SK-N-MC (cell line): ENCODE measurements around the gene BICD2.
A peak's percentile ranks its signal among the peaks of the same experiment; 100 is the strongest.

ENCODE experiments used
- DNase-seq: peaks from one replicate; pipeline ENCODE4 v3.0.0-alpha.2; 2011; ENCODE audit warnings: low read depth, low spot score
- H3K27ac ChIP-seq: fragments of 200-600 bp; sonication (generic); 2 replicates; pipeline ENCODE4 v1.5.1; 2016; ENCODE audit warnings: mixed run types
- H3K36me3 ChIP-seq: fragments of 200-600 bp; sonication (generic); 2 replicates; pipeline ENCODE4 v1.6.1; 2017; ENCODE audit warnings: antibody characterized with exemption, low read length, mixed read lengths; ENCODE audit not compliant: insufficient read depth
- H3K4me3 ChIP-seq: fragments of 200-600 bp; sonication (generic); 2 replicates; pipeline ENCODE4 v1.5.1; 2016
- H3K9ac ChIP-seq: fragments of 200-600 bp; sonication (generic); 2 replicates; pipeline ENCODE4 v1.8.0; 2017; ENCODE audit warnings: mixed run types, mixed read lengths; ENCODE audit not compliant: insufficient read length
- H3K9me3 ChIP-seq: fragments of 200-600 bp; sonication (generic); 2 replicates; pipeline ENCODE4 v1.6.1; 2017; ENCODE audit warnings: low read depth, mild to moderate bottlenecking, antibody characterized with exemption, low read length, moderate library complexity, mixed read lengths
- EZH2 ChIP-seq: fragments of 200-600 bp; sonication (generic); IDR thresholded peaks from one replicate; pipeline ENCODE4 v1.6.1; 2017; ENCODE audit warnings: antibody characterized with exemption
- FOXP2 ChIP-seq: optimal IDR thresholded peaks from 2 replicates; pipeline ENCODE3; 2011; ENCODE audit warnings: mild to moderate bottlenecking, moderate library complexity; ENCODE audit not compliant: insufficient read depth; ENCODE audit errors: extremely low read length, control extremely low read depth
- POLR2AphosphoS5 ChIP-seq: IDR thresholded peaks from 2 replicates; pipeline ENCODE4 v1.6.1; 2012; ENCODE audit warnings: mild to moderate bottlenecking, low read depth, low read length, borderline replicate concordance

BICD2 gene

GRCh38 chr9:92669527-92669889 lies 95.1 kb downstream of the BICD2 start:
- H3K9me3 ChIP-seq = no peaks in the 10 kb centered on the region
- peak overlapping the region; percentile 95 for H3K4me3 ChIP-seq
- no peaks in the 10 kb centered on the region for H3K36me3 ChIP-seq
- TF ChIP-seq POLR2AphosphoS5 (no peak), FOXP2 (no peak), EZH2 (no peak)
- H3K9ac ChIP-seq = peak overlapping the region; percentile 78
- no peak overlapping the region for H3K27ac ChIP-seq
- no peak for DNase-seq

GRCh38 chr9:92668746-92669526 lies 95.7 kb downstream of the BICD2 start:
- H3K36me3 ChIP-seq = no peaks in the 10 kb centered on the region
- H3K9ac ChIP-seq = peak overlapping the region; percentile 78
- H3K9me3 ChIP-seq = no peaks in the 10 kb centered on the region
- no peak overlapping the region for H3K27ac ChIP-seq
- DNase-seq = no peak
- peak overlapping the region; percentile 95 for H3K4me3 ChIP-seq
- TF ChIP-seq FOXP2 (no peak), EZH2 (no peak), POLR2AphosphoS5 (no peak)

GRCh38 chr9:92666912-92667532 lies 97.6 kb downstream of the BICD2 start:
- Histone ChIP-seq H3K9ac (no peak overlapping the region), H3K9me3 (no peaks in the 10 kb centered on the region), H3K27ac (no peak overlapping the region), H3K36me3 (no peaks in the 10 kb centered on the region), H3K4me3 (no peak overlapping the region)
- no peak for TF ChIP-seq EZH2
- TF ChIP-seq FOXP2 = no peak
- no peak for TF ChIP-seq POLR2AphosphoS5
- DNase-seq = no peak

- H3K36me3 ChIP-seq = no peaks in the 10 kb centered on the region
- peak overlapping the region; percentile 15 for H3K9ac ChIP-seq
- TF ChIP-seq EZH2 (no peak), POLR2AphosphoS5 (no peak), FOXP2 (no peak)
These were observed 98.4 kb downstream of the BICD2 start for GRCh38 chr9:92666236-92666635.

GRCh38 chr9:92665836-92666235 lies 98.8 kb downstream of the BICD2 start:
- DNase-seq = no peak
- no peaks in the 10 kb centered on the region for H3K36me3 ChIP-seq
- no peak overlapping the region for H3K4me3 ChIP-seq
- H3K27ac ChIP-seq = no peak overlapping the region
- TF ChIP-seq FOXP2 (no peak), POLR2AphosphoS5 (no peak), EZH2 (no peak)
- H3K9ac ChIP-seq = peak overlapping the region; percentile 15
- no peaks in the 10 kb centered on the region for H3K9me3 ChIP-seq

More at GRCh38 chr9:92666236-92666635, 98.4 kb downstream of the BICD2 start:
- H3K4me3 ChIP-seq = no peak overlapping the region
- no peaks in the 10 kb centered on the region for H3K9me3 ChIP-seq
- DNase-seq = no peak
- no peak overlapping the region for H3K27ac ChIP-seq

- no peak for DNase-seq
- Histone ChIP-seq H3K4me3 (no peak overlapping the region), H3K36me3 (no peaks in the 10 kb centered on the region), H3K9ac (no peak overlapping the region), H3K27ac (no peak overlapping the region), H3K9me3 (no peaks in the 10 kb centered on the region)
- no peak for TF ChIP-seq EZH2
- TF ChIP-seq FOXP2 = no peak
- TF ChIP-seq POLR2AphosphoS5 = no peak
These were observed 100.1 kb downstream of the BICD2 start for GRCh38 chr9:92664394-92665152.

GRCh38 chr9:92663951-92664350 lies 100.7 kb downstream of the BICD2 start:
- Histone ChIP-seq H3K4me3 (no peak overlapping the region), H3K9me3 (no peaks in the 10 kb centered on the region), H3K36me3 (no peaks in the 10 kb centered on the region), H3K27ac (no peak overlapping the region), H3K9ac (no peak overlapping the region)
- no peak for DNase-seq
- TF ChIP-seq FOXP2 (no peak), EZH2 (no peak), POLR2AphosphoS5 (no peak)

- Histone ChIP-seq H3K4me3 (no peak overlapping the region), H3K27ac (no peak overlapping the region), H3K36me3 (peaks cover 6% of the 10 kb centered on the region; the same call in 1 of the 2 replicates), H3K9ac (no peak overlapping the region), H3K9me3 (no peaks in the 10 kb centered on the region)
- TF ChIP-seq EZH2 (no peak), POLR2AphosphoS5 (no peak), FOXP2 (no peak)
- DNase-seq = no peak
These were observed 101.5 kb downstream of the BICD2 start for GRCh38 chr9:92663126-92663525.
